GM18517 (cell line): Measurements from ENCODE around the gene SPAG16.
"Not testable (repeated sequence)": the region's sequence is repeated elsewhere in the genome, so short reads cannot be mapped to it uniquely, and the experiment has no call there.

Experiments used
- ATAC-seq: cut with Tn5 transposase; IDR thresholded peaks from one replicate; pipeline ENCODE4 v1.9.1; 2021; ENCODE audit warnings: mild to moderate bottlenecking, moderate library complexity; ENCODE audit not compliant: unreplicated experiment

Gene SPAG16

GRCh38 chr2:213407027-213407426 is 122.8 kb downstream of the SPAG16 start:
- not testable (repeated sequence) for ATAC-seq

- not testable (repeated sequence) for ATAC-seq
These were observed 124.3 kb downstream of the SPAG16 start for GRCh38 chr2:213408426-213409070.

GRCh38 chr2:213410687-213411086 is 126.4 kb downstream of the SPAG16 start:
- not testable (repeated sequence) for ATAC-seq

- no peak for ATAC-seq
These were observed 127.5 kb downstream of the SPAG16 start for GRCh38 chr2:213411582-213412289.

- ATAC-seq = no peak
These were observed 130.8 kb downstream of the SPAG16 start for GRCh38 chr2:213415093-213415492.

- no peak for ATAC-seq
These were observed 132.6 kb downstream of the SPAG16 start for GRCh38 chr2:213416832-213417231.

- no peak for ATAC-seq
These were observed 135.7 kb downstream of the SPAG16 start for GRCh38 chr2:213419980-213420379.

- no peak for ATAC-seq
These were observed 136.6 kb downstream of the SPAG16 start for GRCh38 chr2:213420828-213421385.

GRCh38 chr2:213422211-213422610 is 137.9 kb downstream of the SPAG16 start:
- no peak for ATAC-seq

- ATAC-seq = no peak
These were observed 141.4 kb downstream of the SPAG16 start for GRCh38 chr2:213425618-213426017.

- ATAC-seq = no peak
These were observed 145.3 kb downstream of the SPAG16 start for GRCh38 chr2:213429516-213429915.

- no peak for ATAC-seq
These were observed 159.7 kb downstream of the SPAG16 start for GRCh38 chr2:213443921-213444320.

GRCh38 chr2:213451542-213452239 is 167.4 kb downstream of the SPAG16 start:
- no peak for ATAC-seq

GRCh38 chr2:213455316-213456008 is 171.2 kb downstream of the SPAG16 start:
- ATAC-seq = no peak

GRCh38 chr2:213475433-213475832 is 191.2 kb downstream of the SPAG16 start:
- no peak for ATAC-seq

- no peak for ATAC-seq
These were observed 192.4 kb downstream of the SPAG16 start for GRCh38 chr2:213476641-213477040.

GRCh38 chr2:213490087-213490486 is 205.8 kb downstream of the SPAG16 start:
- no peak for ATAC-seq

- ATAC-seq = no peak
These were observed 207.1 kb downstream of the SPAG16 start for GRCh38 chr2:213491376-213491775.

- ATAC-seq = no peak
These were observed 212.0 kb downstream of the SPAG16 start for GRCh38 chr2:213496226-213496625.

- ATAC-seq = no peak
These were observed 216.6 kb downstream of the SPAG16 start for GRCh38 chr2:213500881-213501280.

- no peak for ATAC-seq
These were observed 239.9 kb downstream of the SPAG16 start for GRCh38 chr2:213524164-213524563.
